DMS 273 treated with DMSO at 0.1 percent for 48 hours (cell line): ENCODE data around the gene CAMK2N1.
A peak's percentile ranks its signal among the peaks of the same experiment; 100 is the strongest.
"Not testable (repeated sequence)": the region's sequence is repeated elsewhere in the genome, so short reads cannot be mapped to it uniquely, and the experiment has no call there.

ENCODE experiments used
- DNase-seq: peaks from one replicate; lab custom pipeline; 2025; lab: John Stamatoyannopoulos, UW

Gene CAMK2N1

DNA sequence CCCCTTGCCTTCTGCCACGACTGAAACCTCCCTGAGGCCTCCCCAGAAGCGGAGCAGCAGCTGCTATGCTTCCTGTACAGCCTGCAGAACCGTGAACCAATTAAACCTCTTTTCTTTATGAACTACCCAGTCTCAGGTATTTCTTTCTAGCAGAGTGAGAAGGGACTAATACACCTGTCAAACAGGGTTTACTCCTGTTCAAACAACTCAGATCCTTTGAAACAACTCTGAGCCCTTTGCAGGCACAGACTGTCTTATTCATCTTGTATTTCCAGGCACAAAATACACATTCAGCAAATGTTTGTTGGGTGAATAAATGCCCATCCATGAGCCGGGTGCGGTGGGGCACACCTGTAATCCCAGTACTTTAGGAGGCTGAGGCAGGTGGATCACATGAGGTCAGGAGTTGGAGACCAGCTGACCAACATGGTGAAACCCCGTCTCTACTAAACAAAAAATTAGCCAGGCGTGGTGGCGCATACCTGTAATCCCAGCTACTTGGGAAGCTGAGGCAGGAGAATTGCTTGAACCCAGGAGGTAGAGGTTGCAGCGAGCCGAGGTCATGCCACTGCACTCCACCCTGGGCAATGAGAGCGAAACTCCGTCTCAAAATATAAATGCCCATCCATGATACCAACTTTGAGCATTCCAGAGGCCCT lies 10.8 kb upstream of the CAMK2N1 start:
- DNase-seq = not testable (repeated sequence)

DNA sequence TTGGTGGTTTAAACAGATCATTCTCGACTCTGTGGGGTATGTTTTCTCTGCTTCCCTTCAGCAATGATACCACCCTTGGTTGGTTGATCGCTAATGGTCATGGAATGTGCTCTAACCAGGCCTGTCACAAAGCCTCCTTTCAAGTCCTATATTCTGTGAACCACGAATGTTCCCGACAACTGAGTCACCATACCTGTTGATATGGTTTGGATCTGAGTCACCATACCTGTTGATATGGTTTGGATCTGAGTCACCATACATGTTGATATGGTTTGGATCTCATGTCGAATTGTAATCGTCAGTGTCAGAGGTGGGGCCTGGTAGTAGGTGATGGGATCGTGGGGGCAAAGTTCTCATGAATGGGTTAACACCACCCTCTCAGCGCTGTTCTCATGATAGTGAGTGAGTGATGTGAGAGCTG lies 10.2 kb upstream of the CAMK2N1 start:
- DNase-seq = no peak

DNA sequence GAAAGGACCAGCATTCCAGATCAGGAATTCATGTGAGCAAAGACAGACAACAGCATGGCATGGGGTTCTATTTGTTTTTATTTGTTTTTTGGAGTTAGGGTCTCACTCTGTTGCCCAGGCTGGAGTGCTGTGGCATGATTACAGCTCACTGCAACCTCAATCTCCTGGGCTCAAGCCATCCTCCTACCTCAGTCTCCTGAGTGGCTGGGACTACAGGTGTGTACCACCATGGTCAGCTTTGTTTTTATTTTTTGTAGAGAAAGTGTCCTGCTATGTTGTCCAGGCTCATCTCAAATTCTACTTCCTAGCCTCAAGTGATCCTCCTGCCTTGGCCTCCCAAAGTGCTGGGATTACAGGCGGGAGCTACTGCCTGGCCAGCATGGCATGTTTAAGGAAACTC lies 9.7 kb upstream of the CAMK2N1 start:
- no peak for DNase-seq

GRCh38 chr1:20494609-20495311 lies 8.8 kb upstream of the CAMK2N1 start:
- no peak for DNase-seq

DNA sequence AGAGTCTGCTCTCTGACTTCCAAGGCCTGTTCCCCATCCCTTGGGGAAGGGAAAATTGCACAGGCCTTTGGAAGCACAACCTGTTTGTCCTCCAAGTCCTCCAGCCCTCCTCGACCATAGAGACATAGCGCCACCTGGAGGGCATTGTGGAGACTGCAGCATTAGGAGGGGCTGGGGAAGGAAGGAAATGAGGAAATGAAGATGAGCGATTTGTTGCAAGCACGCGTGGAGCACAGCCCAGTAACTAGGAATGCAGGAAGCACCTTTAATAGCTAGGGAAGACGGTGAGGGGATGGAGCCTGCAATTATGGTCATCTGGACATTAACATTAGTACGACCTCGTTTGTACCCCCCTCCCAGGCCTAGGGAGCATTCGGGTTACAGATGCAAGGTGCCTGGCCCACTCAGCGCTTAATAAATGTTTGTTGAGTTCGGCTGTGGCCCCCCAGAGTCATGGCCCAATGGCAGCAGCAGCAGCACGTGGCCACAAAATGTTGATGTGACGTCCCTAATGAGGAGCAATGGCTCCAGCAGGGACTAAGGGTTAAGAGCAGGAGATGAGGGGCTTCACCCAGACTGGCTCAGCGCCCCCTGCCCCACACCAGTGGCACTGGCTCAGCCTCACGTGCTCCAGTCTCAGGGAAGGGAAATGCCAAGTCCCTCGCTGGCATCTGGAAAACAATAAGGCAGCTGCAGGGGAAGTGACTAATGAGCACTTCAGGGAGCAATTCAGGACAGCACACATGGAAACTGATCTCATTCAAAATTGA lies 8.0 kb upstream of the CAMK2N1 start:
- peak; percentile 61 for DNase-seq

GRCh38 chr1:20493309-20493708 lies 7.3 kb upstream of the CAMK2N1 start:
- DNase-seq = no peak

GRCh38 chr1:20492751-20493150 lies 6.7 kb upstream of the CAMK2N1 start:
- DNase-seq = no peak

DNA sequence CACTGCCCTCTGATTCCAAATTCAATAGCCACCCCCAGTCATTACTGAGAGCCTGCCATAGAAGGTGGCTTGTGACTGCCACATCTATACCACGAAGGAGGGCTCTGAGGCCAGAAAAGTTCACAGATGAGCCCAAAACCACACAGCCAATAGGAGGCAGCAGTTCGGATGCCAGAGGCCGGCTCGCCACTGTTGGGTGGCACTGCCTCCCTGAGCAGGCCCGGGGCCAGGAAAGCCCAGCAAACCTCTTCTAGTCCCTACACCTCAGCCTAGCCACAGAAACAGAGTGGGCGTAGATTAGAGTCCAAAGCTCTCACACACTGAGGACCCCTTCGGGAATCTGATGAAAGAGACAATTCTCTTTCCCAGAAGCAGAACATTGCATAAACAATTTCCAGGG lies 5.9 kb upstream of the CAMK2N1 start:
- DNase-seq = no peak

DNA sequence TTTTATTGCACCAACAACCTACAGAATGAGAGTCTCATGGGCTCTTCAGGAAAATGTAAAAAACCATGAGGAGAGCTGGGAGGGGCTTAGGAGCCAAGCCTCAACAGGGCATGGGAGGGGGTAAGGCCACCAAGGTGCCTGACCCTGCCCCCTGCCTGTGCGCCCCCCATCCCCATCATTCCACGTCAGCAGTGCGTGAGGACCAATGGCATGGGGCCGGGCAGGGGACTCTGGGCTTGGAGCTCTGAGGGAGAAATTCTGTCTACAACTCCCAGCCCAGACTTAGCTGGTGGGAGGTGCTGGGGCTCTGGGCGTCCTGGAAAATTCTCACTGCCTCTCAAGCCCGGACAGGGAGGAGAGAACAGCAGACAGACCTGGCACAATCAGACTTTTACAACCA lies 5.2 kb upstream of the CAMK2N1 start:
- no peak for DNase-seq

DNA sequence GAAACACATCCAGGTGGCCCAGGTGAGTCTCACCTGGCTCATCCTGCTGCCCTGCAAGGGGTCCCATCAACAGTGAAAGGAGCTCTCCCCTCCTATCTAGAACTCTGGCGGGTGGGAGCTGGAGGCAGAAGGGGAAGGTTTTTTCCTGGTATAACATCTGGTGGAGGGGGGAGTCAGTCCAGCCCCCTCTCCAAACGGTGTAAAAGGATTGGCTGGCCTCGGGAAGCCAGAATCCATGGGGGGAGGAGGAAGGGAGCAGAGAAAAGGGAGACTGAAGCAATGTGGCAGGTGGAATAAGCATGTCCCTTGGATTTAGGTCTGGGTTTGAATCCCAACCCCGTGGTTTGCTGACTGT lies 1.2 kb upstream of the CAMK2N1 start:
- DNase-seq = peak; percentile 63

DNA sequence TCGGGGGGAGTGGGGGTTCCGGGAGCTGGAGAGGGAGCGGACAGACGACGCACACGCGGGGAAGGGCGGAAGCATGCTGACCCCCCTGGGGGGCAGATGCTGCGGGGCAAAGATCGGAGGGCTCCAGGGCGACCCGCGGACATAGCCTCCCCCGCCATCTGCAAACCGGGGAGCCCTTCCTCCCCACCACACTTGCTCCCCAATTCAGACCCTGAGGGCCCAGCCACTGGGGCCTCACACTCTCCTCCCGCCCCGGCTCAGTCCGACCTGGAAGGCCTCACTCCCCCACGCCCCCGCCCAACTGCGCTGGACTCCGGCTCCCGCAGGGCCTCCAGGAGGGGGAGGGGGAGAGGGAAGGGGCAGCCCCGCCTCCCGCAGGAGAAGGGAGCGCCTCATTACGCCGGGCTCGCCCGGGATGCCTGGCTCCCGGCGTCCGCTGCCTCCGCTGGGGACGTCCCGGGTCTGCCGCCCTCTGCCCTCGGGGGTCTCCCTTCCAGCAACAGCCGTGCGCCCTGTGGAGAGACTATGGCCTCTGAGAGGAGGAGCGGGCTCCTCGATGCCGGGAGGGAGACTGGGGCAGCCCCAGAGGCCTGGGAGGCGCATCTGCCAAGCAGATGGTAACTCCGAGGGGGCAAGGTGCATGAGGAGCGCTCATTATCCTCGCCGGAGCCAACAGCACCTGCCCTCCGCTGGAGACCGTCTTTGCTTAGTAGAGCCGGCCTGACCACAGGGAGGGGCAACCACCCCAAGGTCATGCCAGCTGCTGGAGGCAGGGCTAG lies 636 bp upstream of the CAMK2N1 start:
- DNase-seq = peak; percentile 43

DNA sequence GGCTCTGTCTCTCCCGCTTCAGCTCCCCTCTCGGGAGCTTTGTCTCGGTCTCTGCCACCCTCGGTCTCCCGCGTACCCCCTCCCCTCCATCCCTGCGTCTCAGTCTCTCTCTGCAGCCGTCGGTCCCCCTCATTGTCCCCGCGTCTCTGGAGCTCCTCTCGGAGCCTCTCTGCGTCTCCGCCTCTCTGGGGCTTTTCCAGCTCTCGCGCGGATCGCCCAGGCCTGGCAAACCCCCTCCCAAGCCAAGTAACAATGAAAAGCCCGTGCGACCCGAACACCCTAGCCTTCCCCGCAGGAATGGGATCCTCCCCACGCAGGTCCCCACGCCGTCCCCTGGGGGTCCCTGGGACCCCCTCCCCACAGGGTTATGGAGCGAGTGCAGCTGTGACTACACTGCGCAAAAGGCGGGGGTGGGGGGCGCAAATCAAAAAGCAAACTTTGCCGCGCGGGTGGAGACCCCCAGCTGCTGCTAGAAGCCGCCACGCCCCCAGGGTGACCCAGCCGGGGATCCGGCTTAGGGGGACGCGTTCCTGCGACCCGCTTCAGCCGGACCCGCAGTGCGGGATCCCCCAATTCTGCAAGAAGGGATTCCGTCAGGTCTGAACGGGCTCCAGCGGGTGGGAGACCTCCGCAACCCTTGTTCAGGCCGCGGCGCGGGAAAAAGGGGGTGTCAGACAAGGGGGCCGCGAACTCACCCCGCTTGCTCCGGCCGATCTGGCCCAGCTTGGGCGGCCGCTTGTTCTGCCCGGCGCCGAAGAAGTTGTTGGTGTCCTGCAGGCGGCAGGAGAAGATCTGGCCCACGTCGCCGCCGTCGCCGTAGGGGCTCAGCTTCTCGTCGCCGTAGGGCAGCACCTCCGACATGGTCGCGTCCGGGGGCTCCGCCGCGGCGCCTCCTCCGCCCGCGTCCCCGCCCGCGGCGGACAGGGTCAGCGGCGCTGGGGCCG lies 1.2 kb downstream of the CAMK2N1 start:
- DNase-seq = no peak

DNA sequence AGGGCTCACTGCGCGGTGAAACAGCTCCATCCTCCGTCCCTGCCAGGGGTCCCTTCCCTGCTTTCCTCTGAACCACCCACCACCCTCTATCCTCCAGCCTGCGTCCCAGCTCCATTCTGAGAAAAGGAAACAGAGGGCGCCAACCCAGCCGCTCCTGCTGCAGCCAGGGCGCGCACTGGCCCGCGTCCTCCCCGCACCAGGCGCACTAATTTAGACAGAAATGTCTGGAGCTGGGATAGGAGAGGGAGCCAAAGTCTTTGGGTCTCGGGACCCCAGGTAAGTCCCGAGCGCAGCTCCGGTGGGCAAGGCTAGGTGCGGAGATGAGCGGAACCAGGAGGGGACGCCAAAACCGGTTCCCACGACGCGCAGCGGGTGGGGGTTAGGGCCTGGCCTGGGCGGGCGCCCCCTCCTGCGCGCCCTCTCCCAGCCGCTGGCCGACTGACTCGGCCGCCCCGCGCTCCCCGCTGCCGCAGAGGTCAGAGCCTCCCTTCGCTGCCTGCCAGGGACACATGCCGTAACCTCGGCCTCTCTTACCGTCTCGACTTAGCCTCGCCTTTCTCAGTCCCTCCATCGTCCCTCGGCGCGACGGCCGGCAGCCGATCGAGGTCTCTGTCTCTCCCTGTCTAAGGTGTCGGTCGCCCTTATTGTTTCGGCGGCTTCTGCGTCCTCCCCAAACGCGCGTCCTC lies 2.0 kb downstream of the CAMK2N1 start:
- no peak for DNase-seq

DNA sequence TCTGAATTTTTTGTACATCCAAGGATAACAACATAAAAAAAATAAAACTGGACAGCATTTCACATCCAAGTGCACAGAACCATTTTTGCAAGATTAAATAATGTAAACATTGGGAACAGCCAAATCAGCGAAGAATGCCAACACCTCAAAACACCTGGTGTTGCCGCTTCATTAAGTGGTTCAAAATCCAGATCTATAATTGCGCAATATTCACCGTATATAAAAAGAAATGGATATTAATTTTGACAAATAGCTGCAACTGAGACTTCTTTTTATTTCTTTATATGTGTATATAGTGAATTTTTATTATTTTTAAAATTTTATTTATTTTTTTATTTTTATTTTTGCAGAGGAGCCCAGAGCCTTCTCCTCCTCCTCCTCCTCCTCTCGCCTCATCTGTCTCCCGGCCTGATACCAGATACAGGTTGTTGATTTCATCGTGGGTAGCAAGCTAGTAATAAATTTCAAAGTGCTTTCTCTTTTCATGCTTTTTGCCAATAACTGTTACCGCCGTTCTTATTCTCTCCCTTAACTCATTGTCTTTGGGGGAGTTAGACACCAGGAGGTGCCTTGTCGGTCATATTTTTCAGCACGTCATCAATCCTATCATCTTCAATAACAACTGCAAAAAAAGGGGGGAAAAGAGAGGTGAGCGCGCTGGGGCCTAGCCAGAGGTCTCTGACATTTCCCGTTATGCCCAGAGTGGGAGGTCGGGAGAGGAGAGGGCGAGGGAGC lies 2.7 kb downstream of the CAMK2N1 start:
- DNase-seq = no peak

- DNase-seq = no peak
These were observed 4.1 kb downstream of the CAMK2N1 start for GRCh38 chr1:20481643-20482498.

GRCh38 chr1:20480951-20481617 lies 4.9 kb downstream of the CAMK2N1 start:
- no peak for DNase-seq

- DNase-seq = no peak
These were observed 5.6 kb downstream of the CAMK2N1 start for GRCh38 chr1:20480243-20480944.

- no peak for DNase-seq
These were observed 6.2 kb downstream of the CAMK2N1 start for GRCh38 chr1:20479840-20480239.
